ENCODE data around the gene P2RY13.

Gene P2RY13

DNA sequence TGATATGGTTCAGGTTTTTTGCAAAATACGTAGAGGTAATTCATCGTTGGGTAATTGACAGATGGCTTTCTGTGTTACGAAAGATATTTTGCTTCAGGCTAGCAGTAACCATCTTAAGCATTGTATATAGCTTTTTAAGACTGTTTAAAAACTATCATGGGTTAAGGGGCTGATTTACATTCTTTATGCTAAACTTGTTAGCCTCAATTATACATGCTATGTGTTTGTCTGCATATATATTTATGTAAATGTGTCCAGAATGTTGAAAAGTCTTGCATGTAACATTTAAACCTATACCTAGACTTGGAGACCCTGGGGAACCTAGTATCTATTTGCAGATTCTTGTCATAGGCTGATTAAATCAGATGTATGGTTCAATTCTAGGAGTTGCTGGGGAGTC is 39.9 kb downstream of the P2RY13 start:
- DNase-seq = no peak

DNA sequence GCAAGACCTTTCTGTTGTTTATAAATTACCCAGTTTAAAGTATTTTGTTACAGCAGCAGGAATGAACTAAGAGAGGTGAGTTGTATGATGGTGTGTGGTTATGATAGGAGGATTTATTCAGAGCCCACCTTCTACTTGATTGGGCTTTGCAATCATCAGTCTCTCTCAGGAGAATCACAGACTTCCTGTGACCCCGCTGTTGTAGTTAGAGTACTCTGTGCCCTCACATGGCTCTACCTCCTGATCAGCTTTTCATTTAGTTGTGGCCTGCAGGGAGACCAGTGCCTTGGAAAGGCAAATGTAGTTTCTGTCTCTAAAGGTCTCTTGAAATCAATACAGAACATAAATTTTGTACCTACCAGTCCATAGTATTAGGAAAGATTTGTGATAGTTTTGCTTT is 43.4 kb downstream of the P2RY13 start:
- no peak for DNase-seq

DNA sequence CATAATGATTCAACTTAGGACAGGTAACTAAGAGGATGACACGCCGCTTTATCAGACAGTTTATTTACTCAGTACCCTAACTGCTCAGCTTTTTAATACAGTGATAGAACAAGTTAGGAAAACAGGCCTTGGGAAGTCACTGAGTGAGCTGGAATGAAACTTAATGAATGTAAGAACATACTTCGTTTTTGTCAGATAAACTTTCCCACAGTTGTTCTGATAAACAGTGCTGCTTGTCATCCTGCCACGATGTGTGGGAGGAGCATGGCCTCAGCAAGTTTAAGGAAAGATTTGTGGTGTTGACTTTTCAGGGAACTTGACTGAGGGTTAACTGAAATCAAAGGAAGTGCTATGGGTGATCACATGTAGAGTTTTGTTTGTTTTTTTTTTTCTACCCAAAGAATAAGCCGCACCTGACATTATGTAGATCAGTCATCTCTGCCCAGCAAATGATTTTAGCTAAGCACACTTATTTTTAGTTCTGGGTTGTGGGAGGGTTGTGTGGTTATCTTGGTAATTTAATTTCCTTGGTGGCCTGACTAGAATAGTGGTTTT is 45.4 kb downstream of the P2RY13 start:
- no peak for DNase-seq

DNA sequence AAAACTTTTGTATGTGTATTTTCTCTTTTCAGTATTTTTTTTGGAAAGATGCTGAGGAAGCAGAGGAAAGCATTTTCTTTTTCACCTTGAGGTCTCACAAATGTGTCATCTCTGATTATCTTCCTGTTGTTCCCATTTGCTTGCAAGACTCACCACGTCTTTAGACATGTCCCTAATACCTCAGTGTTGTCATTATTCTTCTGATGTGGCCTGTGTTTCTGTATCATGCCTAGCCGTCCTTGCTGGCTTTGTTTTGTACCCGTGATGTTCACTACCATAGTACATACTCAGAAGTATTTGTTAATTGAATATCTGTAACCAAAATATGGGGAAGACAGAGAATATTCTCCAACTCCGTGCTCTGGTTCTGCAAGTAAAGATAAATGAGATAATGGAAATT is 46.0 kb downstream of the P2RY13 start:
- DNase-seq = no peak

DNA sequence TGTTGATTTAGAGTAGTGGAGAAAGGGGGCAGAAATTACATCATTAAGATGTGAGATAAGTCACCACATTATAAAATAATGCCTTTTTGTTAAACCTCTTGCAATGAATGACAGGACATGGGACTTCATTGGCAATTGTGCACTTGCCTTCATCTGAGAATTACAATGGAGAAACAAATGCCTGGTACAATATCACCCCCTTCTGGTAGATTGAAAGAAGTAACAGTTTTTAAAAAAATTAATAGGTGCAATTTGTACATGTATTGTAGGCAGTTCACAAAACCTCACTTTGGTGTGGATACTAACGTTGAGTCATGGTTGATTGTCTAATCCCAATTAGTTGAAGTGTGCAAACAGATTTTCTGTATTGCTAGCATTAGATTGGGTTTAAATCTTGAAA is 46.4 kb downstream of the P2RY13 start:
- peak; percentile 82 to 92 for DNase-seq

DNA sequence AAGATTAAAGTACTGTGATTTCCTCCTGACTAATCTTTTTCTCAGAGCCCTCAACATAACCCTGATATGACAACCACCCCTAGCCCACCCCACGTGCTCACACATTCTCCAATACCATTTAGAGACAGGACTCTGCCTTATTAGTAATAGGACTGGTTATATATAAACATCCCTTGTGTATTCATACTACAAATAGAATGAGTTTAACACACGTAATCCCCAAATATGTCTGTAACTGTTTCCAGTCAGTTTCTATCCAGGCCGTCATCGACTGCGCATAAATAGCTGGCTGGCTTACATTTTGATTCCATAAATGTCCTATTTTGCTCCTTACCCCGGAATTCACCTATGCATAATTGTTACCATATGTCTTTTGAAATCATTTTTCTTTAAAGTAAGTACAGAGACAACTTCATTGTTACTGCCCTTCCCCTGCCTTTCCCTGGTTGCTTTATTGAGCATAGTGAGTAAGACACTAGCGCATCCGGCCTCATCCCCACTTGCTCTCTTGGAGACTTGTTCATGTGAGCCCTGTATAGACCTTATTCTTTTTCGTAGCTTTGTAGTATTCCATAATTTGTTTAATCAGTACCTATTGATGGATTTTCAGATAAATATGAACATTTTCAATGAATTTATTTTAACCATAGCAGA is 47.6 kb downstream of the P2RY13 start:
- no peak for DNase-seq

DNA sequence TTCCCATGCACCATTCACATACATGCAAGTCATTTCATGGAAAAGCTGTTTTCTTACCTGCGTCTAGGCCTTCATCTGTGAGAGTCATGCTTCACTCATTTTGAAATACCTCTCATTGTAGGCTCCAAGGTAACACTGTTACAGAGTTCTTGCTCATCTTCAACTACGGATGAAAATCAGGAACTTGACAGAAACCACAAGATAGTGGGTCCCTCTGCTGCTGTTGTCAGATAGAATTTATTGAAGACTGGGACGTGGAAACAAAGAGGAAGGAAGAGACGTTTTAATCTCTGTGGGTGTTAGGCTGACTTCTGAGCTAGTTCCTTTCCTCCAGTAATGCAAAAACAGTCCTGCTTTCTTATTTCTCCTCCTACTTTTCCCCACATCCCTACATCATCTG is 51.1 kb downstream of the P2RY13 start, which contains the start of gene P2RY14:
Gene P2RY14 (minus strand): TSS at position 313 of the 400 bp plus-strand sequence. CDS start 64,226 bp downstream, outside the sequence.
- DNase-seq = peak; percentile 97 to 98

DNA sequence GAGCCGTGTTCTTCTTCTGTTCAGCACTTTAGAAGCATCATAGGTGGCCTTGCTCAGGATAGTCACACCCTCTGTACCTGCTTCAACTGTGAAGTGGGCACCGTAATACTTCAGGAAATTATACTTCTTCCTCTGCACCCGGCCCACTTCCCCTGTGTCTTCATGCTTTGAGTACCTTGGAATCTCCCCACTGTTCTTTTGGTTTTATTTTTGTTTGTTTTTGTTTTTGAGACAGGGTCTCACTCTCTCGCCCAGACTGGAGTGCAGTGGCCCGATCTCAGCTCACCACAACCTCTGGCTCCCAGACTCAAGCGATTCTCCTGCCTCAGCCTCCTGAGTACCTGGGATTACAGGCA is 52.7 kb downstream of the P2RY13 start:
- DNase-seq = peak in 1 of 2 experiments; percentile 8
